Transverse colon (tissue), 4 donors: ENCODE data around the gene CDC14A. TPM values are rescaled to one million over a fixed set of nuclear protein-coding genes. Genes with fewer than 3 reads are reported as not detected.

ENCODE experiments used
- DNase-seq: peaks from one replicate; pipeline ENCODE4 v3.0.0-alpha.2; 2019
- H3K27ac ChIP-seq, 4 donors: fragments of 200-600 bp; sonication (generic); 2 replicates each; pipeline ENCODE4 v1.5.1; 2016 to 2018; ENCODE audit warnings: inconsistent platforms in 4 of 4
- H3K27me3 ChIP-seq: fragments of 200-600 bp; sonication (generic); 2 replicates; pipeline ENCODE4 v1.5.1; 2017; ENCODE audit warnings: inconsistent platforms
- H3K36me3 ChIP-seq, 4 donors: fragments of 200-600 bp; sonication (generic); 2 replicates each; pipeline ENCODE4 v1.5.1; 2017 to 2019; ENCODE audit warnings: inconsistent platforms in 4 of 4
- H3K4me1 ChIP-seq, 4 donors: fragments of 200-600 bp; sonication (generic); 2 replicates each; pipeline ENCODE4 v1.5.1; 2017 to 2020; ENCODE audit warnings: inconsistent platforms in 4 of 4
- H3K4me3 ChIP-seq, 4 donors: fragments of 200-600 bp; sonication (generic); 1 replicate in 1 of 4; 2 replicates in 3 of 4; pipeline versions ENCODE4 v1.5.1 to v1.6.1; 2017 to 2019; ENCODE audit warnings: inconsistent platforms in 4 of 4
- H3K9me3 ChIP-seq, 2 donors: fragments of 200-600 bp; sonication (generic); 2 replicates each; pipeline ENCODE4 v1.5.1; 2017 to 2019; ENCODE audit warnings: inconsistent platforms in 2 of 2
- CTCF ChIP-seq, 5 experiments: fragments of 200-600 bp in 3 of 5; fragments of 450-650 bp in 2 of 5; sonication (generic) in 3 of 5; IDR thresholded peaks; 1 replicate in 2 of 5; 2 replicates in 3 of 5; pipeline ENCODE4 v1.5.1; 2016 to 2017; ENCODE audit warnings: antibody characterized with exemption in 5 of 5, inconsistent platforms in 3 of 5, mild to moderate bottlenecking in 2 of 5, moderate library complexity in 1 of 5
- EP300 ChIP-seq: sonication (generic); formaldehyde crosslinking; IDR thresholded peaks from one replicate; pipeline ENCODE4 v1.6.1; 2017; ENCODE audit warnings: antibody characterized with exemption, low read depth
- POLR2A ChIP-seq: fragments of 450-650 bp; IDR thresholded peaks from one replicate; pipeline ENCODE4 v1.6.1; 2016; ENCODE audit warnings: antibody characterized with exemption, mild to moderate bottlenecking, moderate library complexity
- POLR2AphosphoS5 ChIP-seq, 3 donors: sonication (generic); formaldehyde crosslinking; IDR thresholded peaks; one replicate each; pipeline ENCODE4 v1.6.1; 2016; ENCODE audit warnings: antibody characterized with exemption in 3 of 3
- WGBS, 2 donors: methylation state at CpG; one replicate each; pipeline ENCODE4 v1.1.5; 2018; ENCODE audit warnings: low coverage in 1 of 2; 5-methylcytosine and 5-hydroxymethylcytosine counted together
- in situ Hi-C, 4 donors: fragments of 200-750 bp; cut with MboI; loops; one replicate each; pipeline versions ENCODE4 v1.15.0 to v1.15.1; 2017; ENCODE audit warnings: low sequenced_read_pairs in 3 of 4, low pct_ligation_motif_present in 1 of 4, low pct_unique_long_range_greater_than_20kb in 1 of 4
- intact Hi-C: fragments of 100-400 bp; cut with DNase I; formaldehyde crosslinking; loops from one replicate; pipeline ENCODE4 v1.15.1; 2023; ENCODE audit warnings: low total_unique reads
- total RNA-seq, 4 donors: library from RNA; depleted of rRNA; stranded (reverse); fragments of >200 nt; gene quantifications; one replicate each; pipeline ENCODE4 v1.1.0, GENCODE V29; 2016

The CDC14A gene
- total RNA-seq, 4 donors from 2014 or later: 8.0 to 68.6 (median 48.5) TPM

- peak overlapping the region; percentile 26 to 57 (median 32) for H3K4me3 ChIP-seq
- no peaks in the 10 kb centered on the region for H3K36me3 ChIP-seq
- H3K4me1 ChIP-seq: peaks cover 4 to 15% (median 13%) of the 10 kb centered on the region in 4 donors
- no peak overlapping the region for H3K27ac ChIP-seq
- WGBS, 2 donors: 5% methylated on average over 35 of the region's 105 CpGs; no CpG with 5 or more reads in 1 of the 2 donors
- H3K9me3 ChIP-seq: no peaks in the 10 kb centered on the region
- H3K27me3 ChIP-seq: peaks cover 68% of the 10 kb centered on the region
- no peak for TF ChIP-seq POLR2A
- no peak for TF ChIP-seq CTCF (IDR thresholded peaks at IDR 0.05)
- no peak for TF ChIP-seq EP300
- TF ChIP-seq POLR2AphosphoS5 (IDR thresholded peaks at IDR 0.05): no peak
- intact Hi-C loops (no loop called here), in situ Hi-C loops (no loop called here)
- no peak for DNase-seq
These were observed 186.9 kb downstream of the CDC14A start for GRCh38 chr1:100538913-100539835.

GRCh38 chr1:100539836-100540536, 187.7 kb downstream of the CDC14A start:
- Histone ChIP-seq H3K27me3 (peaks cover 68% of the 10 kb centered on the region), H3K4me1 (peaks cover 4 to 15% (median 13%) of the 10 kb centered on the region in 4 donors), H3K9me3 (no peaks in the 10 kb centered on the region), H3K36me3 (no peaks in the 10 kb centered on the region), H3K4me3 (peak overlapping the region; percentile 4 to 57 (median 26)), H3K27ac (no peak overlapping the region)
- intact Hi-C loops: no loop called here
- WGBS, 2 donors: 37 to 51% methylated on average over 15 to 22 of the region's 57 CpGs
- TF ChIP-seq EP300 (no peak), CTCF (IDR thresholded peaks at IDR 0.05) (no peak), POLR2A (no peak), POLR2AphosphoS5 (IDR thresholded peaks at IDR 0.05) (no peak)
- in situ Hi-C loops: no loop called here
- DNase-seq: no peak

- Histone ChIP-seq H3K4me1 (peaks cover 4 to 15% (median 13%) of the 10 kb centered on the region in 4 donors), H3K27ac (no peak overlapping the region), H3K27me3 (peaks cover 51% of the 10 kb centered on the region), H3K36me3 (no peaks in the 10 kb centered on the region), H3K9me3 (no peaks in the 10 kb centered on the region), H3K4me3 (no peak overlapping the region)
- in situ Hi-C loops: no loop called here
- DNase-seq: no peak
- intact Hi-C loops: no loop called here
- no peak for TF ChIP-seq POLR2AphosphoS5 (IDR thresholded peaks at IDR 0.05)
- TF ChIP-seq EP300: no peak
- TF ChIP-seq CTCF (IDR thresholded peaks at IDR 0.05): no peak
- TF ChIP-seq POLR2A: no peak
- 89 to 100% methylated on average over 2 of the region's 2 CpGs for WGBS, 2 donors
These were observed 190.0 kb downstream of the CDC14A start for GRCh38 chr1:100542285-100542684.

GRCh38 chr1:100543640-100544039, 191.3 kb downstream of the CDC14A start:
- in situ Hi-C loops: no loop called here
- WGBS, 2 donors: 64% methylated on average over 2 of the region's 2 CpGs; no CpG with 5 or more reads in 1 of the 2 donors

More at GRCh38 chr1:100543640-100544039, 191.3 kb downstream of the CDC14A start:
- intact Hi-C loops: no loop called here
- TF ChIP-seq CTCF (IDR thresholded peaks at IDR 0.05) (peak in 1 of 5 experiments; percentile 20), POLR2AphosphoS5 (IDR thresholded peaks at IDR 0.05) (no peak), POLR2A (no peak)
- H3K4me3 ChIP-seq: no peak overlapping the region
- H3K4me1 ChIP-seq: peaks cover 4 to 14% (median 13%) of the 10 kb centered on the region in 4 donors
- H3K36me3 ChIP-seq: no peaks in the 10 kb centered on the region
- no peaks in the 10 kb centered on the region for H3K9me3 ChIP-seq
- peaks cover 38% of the 10 kb centered on the region for H3K27me3 ChIP-seq
- H3K27ac ChIP-seq: no peak overlapping the region
- no peak for DNase-seq
